ENCODE measurements around the gene TEX261.
"Not testable (repeated sequence)": the region's sequence is repeated elsewhere in the genome, so short reads cannot be mapped to it uniquely, and the experiment has no call there.

TEX261 gene

GRCh38 chr2:70999931-71000330, 5.3 kb upstream of the TEX261 start:
- DNase-seq, result not testable (repeated sequence)

DNA sequence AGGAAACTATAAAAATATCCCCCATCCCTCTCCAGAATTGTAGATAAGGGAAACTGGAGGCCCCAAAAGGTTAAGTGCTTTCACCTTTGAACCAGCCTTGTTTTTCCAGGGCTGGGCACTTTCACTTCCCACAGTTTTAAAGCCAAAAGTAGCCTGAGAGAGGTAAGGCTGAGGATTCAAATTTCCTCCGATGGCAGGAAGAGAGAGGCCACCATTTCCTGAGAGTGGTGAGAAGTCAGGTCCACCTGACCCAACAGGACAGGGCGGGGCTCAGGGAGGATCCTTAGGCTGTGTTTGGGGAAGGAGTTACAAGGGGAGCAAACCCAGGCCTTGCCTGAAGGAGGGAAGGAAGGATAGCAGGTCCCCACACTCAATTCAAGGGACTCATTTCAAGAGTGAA, 4.7 kb upstream of the TEX261 start:
- DNase-seq, result no peak

DNA sequence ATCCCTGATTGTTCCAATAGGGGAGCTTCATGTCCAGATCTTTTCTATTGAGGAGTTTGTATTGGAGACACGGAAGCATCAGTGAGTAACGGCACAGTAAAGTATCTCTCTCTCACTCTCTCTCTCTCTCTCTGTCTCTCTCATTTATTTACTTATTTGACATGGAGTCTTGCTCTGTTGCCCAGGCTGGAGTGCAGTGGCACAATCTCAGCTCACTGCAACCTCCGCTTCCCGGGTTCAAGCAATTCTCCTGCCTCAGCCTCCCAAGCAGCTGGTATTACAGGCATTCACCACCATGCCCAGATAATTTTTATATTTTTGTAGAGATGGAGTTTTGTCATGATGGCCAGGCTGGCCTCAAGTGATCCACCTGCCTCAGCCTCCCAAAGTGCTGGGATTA, 4.2 kb upstream of the TEX261 start:
- not testable (repeated sequence) for DNase-seq

DNA sequence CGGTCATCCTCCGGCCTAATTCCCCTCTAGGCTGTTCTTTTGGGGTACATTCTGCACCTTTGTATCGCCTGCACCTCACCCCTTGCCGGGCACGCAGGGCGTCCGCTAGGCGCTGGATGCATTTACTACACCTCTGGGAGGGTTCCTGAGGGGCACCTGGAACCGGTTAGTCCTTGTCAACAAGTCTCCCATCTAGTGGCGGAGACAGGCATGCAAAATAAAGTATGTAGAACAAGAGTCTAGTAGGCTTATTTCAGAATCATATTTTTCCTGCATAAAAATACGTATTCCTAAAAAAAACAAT, 705 bp upstream of the TEX261 start:
- DNase-seq, result no peak

GRCh38 chr2:70994009-70994698, 519 bp downstream of the TEX261 start:
- DNase-seq, result no peak

GRCh38 chr2:70992945-70993853, 1.5 kb downstream of the TEX261 start:
- DNase-seq, result no peak

GRCh38 chr2:70991742-70992141, 2.9 kb downstream of the TEX261 start:
- DNase-seq, result no peak

DNA sequence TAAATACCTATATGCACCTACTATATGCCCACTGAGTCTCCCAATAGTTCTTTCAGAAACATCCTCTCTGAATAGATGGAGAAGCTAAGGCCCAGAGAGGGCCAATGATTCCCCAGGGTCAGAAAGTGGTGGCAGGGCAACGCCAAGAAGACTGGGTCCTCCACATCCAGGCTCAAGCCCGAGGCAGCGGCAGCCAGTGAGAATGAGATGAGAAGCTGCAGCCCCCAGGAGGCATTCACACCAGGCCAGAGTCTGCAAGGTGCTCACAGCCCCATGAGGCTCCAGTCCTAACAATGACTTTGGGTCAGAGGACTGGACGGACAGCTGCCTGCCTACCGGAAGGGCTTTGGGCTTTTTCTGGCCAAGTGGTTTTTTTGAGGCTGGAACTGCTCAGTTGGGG, 3.5 kb downstream of the TEX261 start:
- no peak for DNase-seq

DNA sequence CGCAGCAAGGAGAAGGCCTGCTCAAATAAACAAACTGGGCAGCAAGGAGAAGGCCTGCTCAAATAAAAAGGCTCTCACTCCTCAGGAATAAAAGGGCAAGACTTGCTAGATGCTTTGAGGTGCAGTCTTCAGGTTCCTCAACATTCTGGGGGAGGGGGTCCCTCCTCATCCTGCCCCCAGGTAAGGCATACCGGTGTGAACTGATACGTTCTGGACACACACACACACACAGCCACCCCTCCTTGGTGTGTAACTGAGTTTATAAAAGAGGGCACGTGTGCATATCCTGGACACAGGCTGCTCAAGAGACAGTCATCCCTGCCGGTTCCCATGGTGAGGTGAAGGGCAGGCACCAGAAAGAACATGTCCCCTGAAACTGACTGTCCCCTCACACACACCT, 4.5 kb downstream of the TEX261 start:
- DNase-seq, result peak; percentile 23

DNA sequence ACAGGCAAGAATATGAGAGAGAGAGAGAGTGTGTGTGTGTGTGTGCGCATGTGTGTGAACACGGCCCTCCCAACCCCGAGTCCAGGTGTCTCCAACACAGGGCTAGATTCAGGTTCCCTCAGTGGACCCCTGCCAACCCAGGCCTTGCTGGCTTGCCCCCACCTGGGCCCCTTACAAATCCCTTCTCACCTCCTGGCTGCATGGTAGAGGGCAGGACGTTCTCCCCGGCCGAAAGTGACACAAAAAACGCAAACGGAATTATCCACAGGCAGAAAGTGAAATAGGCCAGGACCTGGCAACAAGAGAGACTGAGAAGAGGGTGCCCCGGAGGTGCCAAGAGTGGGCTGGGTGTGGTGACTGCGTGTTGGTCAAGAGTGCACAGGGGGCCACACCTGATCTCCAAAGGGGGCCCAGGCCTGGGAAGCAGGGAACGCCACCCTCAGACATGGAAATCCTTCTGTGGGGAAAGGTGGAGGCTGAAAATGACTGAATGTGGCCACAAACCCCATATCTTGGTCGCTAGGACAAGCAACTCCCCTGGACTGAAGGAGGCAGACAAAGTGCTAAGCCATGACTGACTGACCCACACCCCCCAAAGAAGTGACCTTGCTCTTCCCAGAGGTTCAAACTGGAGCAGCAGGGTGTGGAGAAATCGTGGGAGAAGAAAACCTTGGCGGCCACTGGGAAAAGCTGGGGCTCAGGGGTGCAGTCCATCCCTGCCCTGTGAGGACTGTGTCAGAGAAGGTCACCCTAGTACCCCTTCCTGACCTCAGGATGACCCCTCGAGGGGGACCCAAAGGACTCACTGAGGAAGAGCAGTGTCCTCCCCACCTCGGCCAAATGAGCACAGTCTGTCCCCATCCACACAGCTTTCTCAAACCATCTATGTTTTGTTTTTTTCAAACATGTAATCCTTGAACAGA, 5.7 kb downstream of the TEX261 start:
- DNase-seq, result peak; percentile 26

GRCh38 chr2:70988151-70988550, 6.5 kb downstream of the TEX261 start:
- peak; percentile 28 for DNase-seq

- peak; percentile 17 for DNase-seq
Measured at GRCh38 chr2:70987386-70987785, 7.3 kb downstream of the TEX261 start.

- DNase-seq, result peak; percentile 31
Measured at GRCh38 chr2:70986499-70987189, 8.0 kb downstream of the TEX261 start.

DNA sequence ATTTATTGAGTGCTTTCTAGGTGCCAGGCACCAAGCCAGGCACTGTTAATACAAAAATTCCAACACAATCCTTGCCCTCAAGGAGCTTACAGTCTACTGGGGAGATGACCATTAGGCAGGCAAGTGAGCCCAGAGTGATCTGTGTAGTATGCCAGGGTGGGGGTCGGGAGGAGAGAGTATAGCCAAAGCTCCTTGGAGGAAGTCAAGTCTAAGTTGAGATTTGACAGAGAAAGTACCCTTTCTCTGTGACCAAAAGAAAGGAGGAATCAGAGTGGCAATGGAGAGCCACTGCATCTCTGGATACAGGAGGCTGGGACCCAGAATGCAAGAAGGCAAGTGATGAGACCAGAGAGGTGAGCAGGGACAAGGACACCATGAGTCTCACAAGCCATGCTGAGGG, 8.7 kb downstream of the TEX261 start:
- peak; percentile 47 for DNase-seq

GRCh38 chr2:70985283-70985688, 9.4 kb downstream of the TEX261 start:
- DNase-seq, result no peak

GRCh38 chr2:70984576-70985282, 9.9 kb downstream of the TEX261 start:
- peak; percentile 76 for DNase-seq

- no peak for DNase-seq
Measured at GRCh38 chr2:70984228-70984575, 10.5 kb downstream of the TEX261 start.

DNA sequence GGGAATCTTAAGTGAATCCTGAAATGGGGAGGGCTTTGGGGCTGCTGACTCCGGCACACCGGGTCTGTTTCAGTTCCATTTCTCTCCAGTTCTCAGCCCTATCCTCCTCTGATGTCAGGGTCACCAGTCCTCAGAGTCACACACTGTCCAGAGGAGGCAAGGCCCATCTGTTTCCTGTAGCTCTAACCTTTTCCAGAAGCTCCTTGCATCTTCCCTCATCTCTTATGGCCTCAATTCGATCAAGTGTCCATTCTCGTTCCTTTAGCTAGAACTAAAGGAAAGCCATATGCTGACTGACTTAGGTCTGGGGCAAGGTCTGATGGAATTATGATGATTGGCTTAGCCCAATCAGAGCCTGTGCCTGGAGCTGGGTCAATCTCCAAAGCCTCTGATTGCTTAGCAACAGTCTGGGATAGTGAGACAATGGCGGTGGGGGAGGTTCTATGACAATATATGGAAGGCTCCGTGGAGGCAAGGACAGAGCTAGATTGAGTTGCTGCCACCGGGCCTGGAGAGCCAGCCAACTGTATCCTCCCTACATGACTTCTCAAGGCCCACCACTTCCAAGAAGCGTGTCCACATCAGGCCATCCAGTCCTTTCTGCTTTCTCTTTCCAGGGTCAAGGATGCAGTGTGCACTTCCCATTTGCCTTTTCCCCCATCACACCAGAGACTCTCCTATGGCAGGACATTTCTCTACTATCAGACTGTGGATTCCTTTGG, 11.0 kb downstream of the TEX261 start:
- DNase-seq, result peak; percentile 13

DNA sequence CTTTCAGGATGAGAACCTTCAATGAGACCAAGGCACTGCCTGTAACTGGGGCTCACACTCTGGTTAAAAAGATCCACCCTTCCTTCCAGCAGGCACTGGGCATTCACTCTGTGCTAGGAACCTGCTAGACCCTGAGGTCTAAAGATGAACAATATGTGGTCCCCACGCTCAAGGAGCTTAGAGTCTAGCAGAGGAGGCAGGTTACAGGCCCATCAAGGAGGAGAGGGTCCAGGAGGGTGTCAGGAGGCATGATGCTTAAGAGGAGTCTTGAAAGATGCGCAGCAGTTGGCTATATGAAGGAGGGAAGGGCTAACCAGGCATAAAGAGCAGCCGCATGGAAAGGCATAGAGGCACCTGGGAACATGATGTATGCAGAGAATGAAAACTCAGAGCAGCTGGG, 11.7 kb downstream of the TEX261 start:
- DNase-seq, result peak; percentile 23

DNA sequence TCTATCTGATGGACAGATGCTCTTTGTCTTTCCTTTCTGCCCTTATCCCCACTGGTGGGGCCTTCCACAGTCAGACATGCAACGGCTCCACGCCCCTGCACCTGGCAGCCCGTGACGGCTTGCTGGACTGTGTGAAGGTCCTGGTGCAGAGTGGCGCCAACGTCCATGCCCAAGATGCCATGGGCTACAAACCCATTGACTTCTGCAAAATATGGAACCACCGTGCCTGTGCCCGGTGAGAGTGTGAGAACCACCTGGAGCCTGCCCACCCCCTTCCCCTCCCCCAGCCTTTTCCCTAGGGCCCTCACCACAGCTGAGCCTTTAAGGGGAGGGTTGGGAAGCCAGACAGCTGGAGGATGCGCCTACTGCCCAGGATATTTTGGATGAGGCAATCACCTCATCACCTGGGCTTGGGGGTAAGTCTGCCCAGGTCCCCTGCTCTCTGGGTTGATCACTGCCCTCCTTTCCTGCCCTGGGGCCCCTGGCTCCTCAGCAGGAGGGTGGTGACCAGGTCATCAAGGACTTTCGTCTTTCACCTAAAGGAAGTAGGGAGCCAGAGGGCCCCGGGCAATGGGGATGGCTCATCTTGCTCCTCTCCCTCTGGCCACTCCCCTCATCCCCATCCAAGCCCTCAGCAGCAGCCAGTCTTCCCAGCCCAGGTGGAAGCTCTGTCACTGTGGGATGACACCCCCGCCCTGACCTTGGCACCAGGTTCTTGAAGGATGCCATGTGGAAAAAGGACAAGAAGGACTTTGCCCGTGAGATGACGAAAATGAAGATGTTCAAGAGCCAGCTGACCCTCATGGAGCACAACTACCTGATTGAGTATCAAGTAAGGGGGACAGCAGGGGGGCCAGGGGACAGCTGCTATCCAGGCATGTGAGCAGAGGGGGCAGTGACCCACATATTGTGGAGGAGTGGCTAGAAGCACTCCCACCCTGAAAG, 12.5 kb downstream of the TEX261 start:
- peak; percentile 42 for DNase-seq

Measured in islet precursor cell (in vitro differentiated cells).